NCI-H446 treated with DMSO at 0.1 percent for 48 hours (cell line): Measurements from ENCODE around the gene MS4A1.
"Not testable (repeated sequence)": the region's sequence is repeated elsewhere in the genome, so short reads cannot be mapped to it uniquely, and the experiment has no call there.

Experiments used
- DNase-seq: peaks from one replicate; lab custom pipeline; 2025; lab: John Stamatoyannopoulos, UW

Gene MS4A1

DNA sequence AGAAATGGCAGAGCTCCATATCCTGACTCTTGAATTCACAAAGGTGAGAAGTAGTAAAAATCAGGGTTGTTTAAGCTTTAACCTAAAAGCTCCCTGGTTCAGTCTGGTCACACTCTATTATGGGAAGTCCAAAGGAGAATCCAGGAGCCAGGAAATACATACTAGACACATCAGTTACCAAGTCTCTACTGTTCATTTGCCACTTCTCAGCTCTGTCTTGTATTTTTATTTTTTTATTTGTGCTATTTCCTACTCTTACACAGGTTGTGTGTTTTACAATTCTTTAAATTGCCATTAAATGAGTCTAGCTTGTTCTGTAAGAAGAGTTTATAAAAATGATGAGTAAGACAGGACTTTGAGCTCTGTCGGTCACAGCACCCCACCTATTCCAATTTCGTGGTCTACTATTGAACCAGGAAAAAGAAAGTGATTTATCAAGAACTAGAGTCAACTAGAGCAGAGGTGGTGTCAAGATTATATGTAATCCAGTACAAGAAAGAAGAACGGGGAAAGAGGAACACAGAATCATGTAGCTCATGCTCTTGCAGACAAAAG lies 46.7 kb downstream of the MS4A1 start:
- DNase-seq = no peak

DNA sequence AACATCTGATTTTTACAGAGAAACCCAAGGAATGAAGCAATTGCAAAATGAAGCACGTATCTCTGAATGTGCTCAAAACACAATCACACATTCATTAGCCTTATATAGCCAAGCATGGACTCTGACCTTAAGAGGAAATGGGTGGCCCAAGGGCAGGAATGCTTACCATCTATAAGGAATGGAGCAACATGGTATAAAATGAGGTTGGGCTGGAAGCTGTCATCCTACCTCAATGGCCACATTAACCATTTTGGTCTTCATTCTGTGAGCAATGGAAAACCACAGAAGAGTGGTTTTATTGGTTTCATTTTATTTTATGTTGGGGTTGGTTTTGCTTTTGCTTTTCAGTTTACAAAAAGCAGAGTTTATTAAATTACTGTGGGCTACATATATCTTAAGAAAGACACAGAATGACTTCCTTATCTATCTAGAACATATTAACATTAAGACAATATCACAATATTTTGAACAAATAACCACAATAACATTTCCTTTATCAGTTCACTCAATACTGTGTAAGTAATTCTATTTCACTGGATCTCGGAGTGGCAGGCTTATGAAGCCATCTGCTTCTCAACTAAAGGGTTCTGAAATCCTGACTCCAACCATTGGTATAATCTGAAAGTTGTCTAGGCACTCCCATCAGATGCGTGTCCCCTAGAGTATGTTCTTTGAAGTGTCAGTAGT lies 48.7 kb downstream of the MS4A1 start:
- DNase-seq = no peak

GRCh38 chr11:60509609-60510008 lies 54.0 kb downstream of the MS4A1 start:
- DNase-seq = not testable (repeated sequence)

- not testable (repeated sequence) for DNase-seq
Measured at GRCh38 chr11:60510209-60510608, 54.6 kb downstream of the MS4A1 start.

GRCh38 chr11:60511393-60511792 lies 55.7 kb downstream of the MS4A1 start:
- DNase-seq = no peak

GRCh38 chr11:60512651-60513225 lies 57.1 kb downstream of the MS4A1 start:
- no peak for DNase-seq

GRCh38 chr11:60513496-60514460 lies 58.1 kb downstream of the MS4A1 start:
- DNase-seq = no peak

GRCh38 chr11:60515144-60515855 lies 59.7 kb downstream of the MS4A1 start, which contains the start of gene MS4A13:
Gene MS4A13 (plus strand): TSS chr11:60515392. CDS start chr11:60518084, 2,692 bp downstream.
- no peak for DNase-seq
